ENCODE measurements around the gene SPC24.
A peak's percentile ranks its signal among the peaks of the same experiment; 100 is the strongest.

SPC24 gene

DNA sequence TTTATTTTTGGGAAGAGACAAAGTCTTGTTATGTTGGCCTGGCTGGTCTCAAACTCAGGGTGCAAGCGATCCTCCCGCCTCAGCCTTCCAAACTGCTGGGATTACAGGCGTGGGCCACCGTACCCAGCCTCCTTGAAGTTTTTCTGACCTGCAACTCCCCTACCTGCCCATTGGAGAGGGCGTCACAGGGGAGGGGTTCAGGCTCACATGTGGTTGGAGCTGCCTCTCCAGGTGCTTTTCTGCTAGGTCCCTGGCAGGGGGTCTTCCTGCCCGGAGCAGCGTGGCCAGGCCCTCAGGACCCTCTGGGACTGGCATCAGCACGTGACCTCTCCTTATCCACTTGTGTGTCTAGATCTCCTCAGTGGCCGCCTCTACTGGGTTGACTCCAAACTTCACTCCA, 39.1 kb downstream of the SPC24 start:
- Histone ChIP-seq H3K36me3 (ENCODE audit: insufficient read depth, low read length) (peaks cover 97% of the 10 kb centered on the region), H3K4me3 (no peak overlapping the region), H3K9me3 (ENCODE audit: low read depth, low read length) (no peaks in the 10 kb centered on the region), H3K27ac (no peak overlapping the region), H3K9ac (ENCODE audit: insufficient read length) (no peak overlapping the region)
- no peak for DNase-seq (ENCODE audit: low read depth, low spot score)
- TF ChIP-seq EZH2 (IDR thresholded peaks at IDR 0.05) (no peak), POLR2AphosphoS5 (IDR thresholded peaks at IDR 0.05; ENCODE audit: borderline replicate concordance, low read depth, low read length) (no peak), FOXP2 (optimal IDR thresholded peaks at IDR 0.05; ENCODE audit: control extremely low read depth, extremely low read length, insufficient read depth) (no peak)

DNA sequence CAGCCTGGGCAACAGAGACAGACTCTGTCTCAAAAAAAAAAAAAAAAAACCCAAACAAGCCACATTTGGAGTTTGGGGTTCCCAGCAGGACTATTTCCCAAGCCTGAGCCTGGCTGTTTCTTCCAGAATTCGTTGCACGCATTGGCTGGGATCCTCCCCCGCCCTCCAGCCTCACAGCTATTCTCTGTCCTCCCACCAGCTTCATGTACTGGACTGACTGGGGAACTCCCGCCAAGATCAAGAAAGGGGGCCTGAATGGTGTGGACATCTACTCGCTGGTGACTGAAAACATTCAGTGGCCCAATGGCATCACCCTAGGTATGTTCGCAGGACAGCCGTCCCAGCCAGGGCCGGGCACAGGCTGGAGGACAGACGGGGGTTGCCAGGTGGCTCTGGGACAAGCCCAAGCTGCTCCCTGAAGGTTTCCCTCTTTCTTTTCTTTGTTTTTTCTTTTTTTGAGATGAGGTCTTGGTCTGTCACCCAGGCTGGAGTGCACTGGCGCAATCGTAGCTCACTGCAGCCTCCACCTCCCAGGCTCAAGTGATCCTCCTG, 39.6 kb downstream of the SPC24 start:
- H3K9me3 ChIP-seq (ENCODE audit: low read depth, low read length), result no peaks in the 10 kb centered on the region
- no peak overlapping the region for H3K27ac ChIP-seq
- DNase-seq (ENCODE audit: low read depth, low spot score), result no peak
- no peak for TF ChIP-seq FOXP2 (optimal IDR thresholded peaks at IDR 0.05; ENCODE audit: control extremely low read depth, extremely low read length, insufficient read depth)
- no peak for TF ChIP-seq EZH2 (IDR thresholded peaks at IDR 0.05)
- no peak for TF ChIP-seq POLR2AphosphoS5 (IDR thresholded peaks at IDR 0.05; ENCODE audit: borderline replicate concordance, low read depth, low read length)
- H3K4me3 ChIP-seq, result no peak overlapping the region
- peaks cover 97% of the 10 kb centered on the region for H3K36me3 ChIP-seq (ENCODE audit: insufficient read depth, low read length)
- no peak overlapping the region for H3K9ac ChIP-seq (ENCODE audit: insufficient read length)

DNA sequence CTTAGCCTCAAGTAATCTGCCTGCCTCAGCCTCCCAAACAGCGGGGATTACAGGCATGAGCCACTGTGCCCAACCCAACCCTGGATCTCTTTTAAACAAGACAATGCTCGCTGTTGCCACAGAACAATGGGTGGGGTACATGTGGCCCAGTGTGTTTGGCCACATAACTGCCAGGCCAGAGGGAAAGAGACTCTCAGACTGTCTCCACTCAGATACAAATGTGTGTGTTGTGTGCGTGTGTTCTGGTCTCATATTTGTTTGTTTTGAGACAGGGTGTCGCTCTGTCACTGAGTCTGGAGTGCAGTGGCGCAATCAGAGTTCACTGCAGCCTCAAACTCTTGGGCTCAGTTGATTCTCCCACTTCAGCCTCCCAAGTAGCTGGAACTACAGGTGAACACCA, 40.5 kb downstream of the SPC24 start:
- TF ChIP-seq FOXP2 (optimal IDR thresholded peaks at IDR 0.05; ENCODE audit: control extremely low read depth, extremely low read length, insufficient read depth) (no peak), POLR2AphosphoS5 (IDR thresholded peaks at IDR 0.05; ENCODE audit: borderline replicate concordance, low read depth, low read length) (peak; percentile 20; the same call in 1 of the 2 replicates)
- H3K27ac ChIP-seq, result no peak overlapping the region
- no peak overlapping the region for H3K4me3 ChIP-seq
- peaks cover 96% of the 10 kb centered on the region for H3K36me3 ChIP-seq (ENCODE audit: insufficient read depth, low read length)
- no peaks in the 10 kb centered on the region for H3K9me3 ChIP-seq (ENCODE audit: low read depth, low read length)
- DNase-seq (ENCODE audit: low read depth, low spot score), result no peak
- no peak overlapping the region for H3K9ac ChIP-seq (ENCODE audit: insufficient read length)

DNA sequence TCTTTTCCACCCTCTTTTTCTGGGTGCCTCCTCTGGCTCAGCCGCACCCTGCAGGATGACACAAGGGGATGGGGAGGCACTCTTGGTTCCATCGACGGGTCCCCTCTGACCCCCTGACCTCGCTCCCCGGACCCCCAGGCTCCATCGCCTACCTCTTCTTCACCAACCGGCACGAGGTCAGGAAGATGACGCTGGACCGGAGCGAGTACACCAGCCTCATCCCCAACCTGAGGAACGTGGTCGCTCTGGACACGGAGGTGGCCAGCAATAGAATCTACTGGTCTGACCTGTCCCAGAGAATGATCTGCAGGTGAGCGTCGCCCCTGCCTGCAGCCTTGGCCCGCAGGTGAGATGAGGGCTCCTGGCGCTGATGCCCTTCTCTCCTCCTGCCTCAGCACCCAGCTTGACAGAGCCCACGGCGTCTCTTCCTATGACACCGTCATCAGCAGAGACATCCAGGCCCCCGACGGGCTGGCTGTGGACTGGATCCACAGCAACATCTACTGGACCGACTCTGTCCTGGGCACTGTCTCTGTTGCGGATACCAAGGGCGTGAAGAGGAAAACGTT, 42.4 kb downstream of the SPC24 start:
- no peaks in the 10 kb centered on the region for H3K9me3 ChIP-seq (ENCODE audit: low read depth, low read length)
- peaks cover 96% of the 10 kb centered on the region for H3K36me3 ChIP-seq (ENCODE audit: insufficient read depth, low read length)
- no peak overlapping the region for H3K4me3 ChIP-seq
- DNase-seq (ENCODE audit: low read depth, low spot score), result no peak
- no peak overlapping the region for H3K9ac ChIP-seq (ENCODE audit: insufficient read length)
- TF ChIP-seq FOXP2 (optimal IDR thresholded peaks at IDR 0.05; ENCODE audit: control extremely low read depth, extremely low read length, insufficient read depth) (no peak), EZH2 (IDR thresholded peaks at IDR 0.05) (no peak), POLR2AphosphoS5 (IDR thresholded peaks at IDR 0.05; ENCODE audit: borderline replicate concordance, low read depth, low read length) (no peak)
- H3K27ac ChIP-seq, result no peak overlapping the region

GRCh38 chr19:11111771-11112144, 43.8 kb downstream of the SPC24 start:
- no peak overlapping the region for H3K4me3 ChIP-seq
- TF ChIP-seq POLR2AphosphoS5 (IDR thresholded peaks at IDR 0.05; ENCODE audit: borderline replicate concordance, low read depth, low read length), result no peak
- TF ChIP-seq FOXP2 (optimal IDR thresholded peaks at IDR 0.05; ENCODE audit: control extremely low read depth, extremely low read length, insufficient read depth), result no peak
- no peak for TF ChIP-seq EZH2 (IDR thresholded peaks at IDR 0.05)
- no peak for DNase-seq (ENCODE audit: low read depth, low spot score)
- no peak overlapping the region for H3K27ac ChIP-seq
- H3K36me3 ChIP-seq (ENCODE audit: insufficient read depth, low read length), result peaks cover 93% of the 10 kb centered on the region
- H3K9ac ChIP-seq (ENCODE audit: insufficient read length), result no peak overlapping the region
- no peaks in the 10 kb centered on the region for H3K9me3 ChIP-seq (ENCODE audit: low read depth, low read length)

- no peak for DNase-seq (ENCODE audit: low read depth, low spot score)
- peaks cover 93% of the 10 kb centered on the region for H3K36me3 ChIP-seq (ENCODE audit: insufficient read depth, low read length)
Observed at GRCh38 chr19:11111117-11111770, 44.3 kb downstream of the SPC24 start.

GRCh38 chr19:11108746-11109145, 46.8 kb downstream of the SPC24 start:
- Histone ChIP-seq H3K27ac (no peak overlapping the region), H3K9me3 (ENCODE audit: low read depth, low read length) (no peaks in the 10 kb centered on the region), H3K36me3 (ENCODE audit: insufficient read depth, low read length) (peaks cover 92% of the 10 kb centered on the region), H3K9ac (ENCODE audit: insufficient read length) (no peak overlapping the region), H3K4me3 (no peak overlapping the region)
- no peak for DNase-seq (ENCODE audit: low read depth, low spot score)
- TF ChIP-seq FOXP2 (optimal IDR thresholded peaks at IDR 0.05; ENCODE audit: control extremely low read depth, extremely low read length, insufficient read depth) (no peak), EZH2 (IDR thresholded peaks at IDR 0.05) (no peak), POLR2AphosphoS5 (IDR thresholded peaks at IDR 0.05; ENCODE audit: borderline replicate concordance, low read depth, low read length) (no peak)

More at GRCh38 chr19:11111117-11111770, 44.3 kb downstream of the SPC24 start:
- no peak for TF ChIP-seq POLR2AphosphoS5 (IDR thresholded peaks at IDR 0.05; ENCODE audit: borderline replicate concordance, low read depth, low read length)
- TF ChIP-seq EZH2 (IDR thresholded peaks at IDR 0.05), result no peak
- no peak for TF ChIP-seq FOXP2 (optimal IDR thresholded peaks at IDR 0.05; ENCODE audit: control extremely low read depth, extremely low read length, insufficient read depth)
- no peak overlapping the region for H3K27ac ChIP-seq
- no peak overlapping the region for H3K9ac ChIP-seq (ENCODE audit: insufficient read length)
- H3K4me3 ChIP-seq, result no peak overlapping the region
- H3K9me3 ChIP-seq (ENCODE audit: low read depth, low read length), result no peaks in the 10 kb centered on the region

GRCh38 chr19:11106477-11106876, 49.1 kb downstream of the SPC24 start:
- no peak for DNase-seq (ENCODE audit: low read depth, low spot score)
- H3K9ac ChIP-seq (ENCODE audit: insufficient read length), result no peak overlapping the region
- H3K36me3 ChIP-seq (ENCODE audit: insufficient read depth, low read length), result peaks cover 92% of the 10 kb centered on the region
- no peak overlapping the region for H3K4me3 ChIP-seq
- no peaks in the 10 kb centered on the region for H3K9me3 ChIP-seq (ENCODE audit: low read depth, low read length)
- TF ChIP-seq POLR2AphosphoS5 (IDR thresholded peaks at IDR 0.05; ENCODE audit: borderline replicate concordance, low read depth, low read length), result no peak
- no peak for TF ChIP-seq FOXP2 (optimal IDR thresholded peaks at IDR 0.05; ENCODE audit: control extremely low read depth, extremely low read length, insufficient read depth)
- TF ChIP-seq EZH2 (IDR thresholded peaks at IDR 0.05), result no peak
- no peak overlapping the region for H3K27ac ChIP-seq

Data from SK-N-MC (cell line).